Eye (tissue), 1 donor: ENCODE measurements around the gene C4orf50.
"Not testable (repeated sequence)": the region's sequence is repeated elsewhere in the genome, so short reads cannot be mapped to it uniquely, and the experiment has no call there.

Experiments used
- DNase-seq: peaks from one replicate; pipeline ENCODE4 v3.0.0-alpha.2; 2015

C4orf50 gene

GRCh38 chr4:5964030-5964429 lies 54.2 kb downstream of the C4orf50 start:
- DNase-seq = no peak

GRCh38 chr4:5963611-5964010 lies 54.6 kb downstream of the C4orf50 start:
- DNase-seq = peak; percentile 36

GRCh38 chr4:5962416-5962815 lies 55.8 kb downstream of the C4orf50 start:
- peak; percentile 52 for DNase-seq

GRCh38 chr4:5960252-5960880 lies 57.9 kb downstream of the C4orf50 start:
- no peak for DNase-seq

- no peak for DNase-seq
These were observed 58.8 kb downstream of the C4orf50 start for GRCh38 chr4:5959211-5959982.

- DNase-seq = no peak
These were observed 60.0 kb downstream of the C4orf50 start for GRCh38 chr4:5958199-5958735.

- peak; percentile 64 for DNase-seq
These were observed 61.2 kb downstream of the C4orf50 start for GRCh38 chr4:5957076-5957475.

GRCh38 chr4:5956285-5957021 lies 61.8 kb downstream of the C4orf50 start:
- peak; percentile 75 for DNase-seq

GRCh38 chr4:5955856-5956255 lies 62.4 kb downstream of the C4orf50 start:
- DNase-seq = no peak

- DNase-seq = peak; percentile 41
These were observed 62.9 kb downstream of the C4orf50 start for GRCh38 chr4:5955201-5955821.

- peak; percentile 70 for DNase-seq
These were observed 64.0 kb downstream of the C4orf50 start for GRCh38 chr4:5954056-5954760.

- no peak for DNase-seq
These were observed 65.0 kb downstream of the C4orf50 start for GRCh38 chr4:5952975-5953951.

GRCh38 chr4:5952286-5952974 lies 65.8 kb downstream of the C4orf50 start:
- no peak for DNase-seq

- not testable (repeated sequence) for DNase-seq
These were observed 71.6 kb downstream of the C4orf50 start for GRCh38 chr4:5946653-5947052.

GRCh38 chr4:5945936-5946335 lies 72.3 kb downstream of the C4orf50 start:
- no peak for DNase-seq

- DNase-seq = no peak
These were observed 73.1 kb downstream of the C4orf50 start for GRCh38 chr4:5945171-5945570.

GRCh38 chr4:5943561-5943960 lies 74.7 kb downstream of the C4orf50 start:
- DNase-seq = no peak

GRCh38 chr4:5942947-5943346 lies 75.3 kb downstream of the C4orf50 start:
- DNase-seq = no peak

- no peak for DNase-seq
These were observed 76.6 kb downstream of the C4orf50 start for GRCh38 chr4:5941601-5942000.

GRCh38 chr4:5940470-5941203 lies 77.6 kb downstream of the C4orf50 start:
- DNase-seq = no peak
